SK-N-SH (cell line): Measurements from ENCODE around the gene THAP2.

Experiments
- CHD2 ChIP-seq: fragments of 150-350 bp; IDR thresholded peaks from 2 replicates; pipeline ENCODE4 v1.6.1; 2018; ENCODE audit warnings: low read length; ENCODE audit not compliant: partially characterized antibody
- EZH2phosphoT487 ChIP-seq: fragments of 200-600 bp; sonication (generic); IDR thresholded peaks from 2 replicates; pipeline ENCODE4 v1.6.1; 2017; ENCODE audit warnings: low read depth, mixed run types, mild to moderate bottlenecking, antibody characterized with exemption, moderate library complexity, borderline replicate concordance
- FOXM1 ChIP-seq: IDR thresholded peaks from 2 replicates; pipeline ENCODE4 v1.4.0; 2012; ENCODE audit warnings: low read depth, mild to moderate bottlenecking
- MXI1 ChIP-seq: IDR thresholded peaks from 2 replicates; pipeline ENCODE4 v1.6.1; 2012; ENCODE audit warnings: mild to moderate bottlenecking, low read depth, low read length, improper control_type of control experiment
- NRF1 ChIP-seq: IDR thresholded peaks from 2 replicates; pipeline ENCODE4 v1.6.1; 2012; ENCODE audit warnings: low read depth, mild to moderate bottlenecking, low read length
- POLR2AphosphoS5 ChIP-seq: IDR thresholded peaks from 2 replicates; pipeline ENCODE4 v1.6.1; 2012; ENCODE audit warnings: low read depth, low read length
- RAD21 ChIP-seq: IDR thresholded peaks from 2 replicates; pipeline ENCODE4 v1.6.1; 2012; ENCODE audit warnings: mild to moderate bottlenecking, low read length
- RCOR1 ChIP-seq: fragments of 150-350 bp; IDR thresholded peaks from 2 replicates; pipeline ENCODE4 v1.6.1; 2017; ENCODE audit warnings: antibody characterized with exemption, low read length
- TCF12 ChIP-seq: IDR thresholded peaks from 2 replicates; pipeline ENCODE4 v1.4.0; 2012
- YY1 ChIP-seq: IDR thresholded peaks from 2 replicates; pipeline ENCODE4 v1.4.0; 2012; ENCODE audit warnings: low read depth, mild to moderate bottlenecking
- TF ChIP-seq, protein P1 (sequence below): fragments of 200-600 bp; sonication (generic); IDR thresholded peaks from 2 replicates; pipeline ENCODE4 v1.6.1; 2017; ENCODE audit warnings: antibody characterized with exemption, mild to moderate bottlenecking, moderate library complexity
- TF ChIP-seq, protein P2 (sequence below): IDR thresholded peaks from 2 replicates; pipeline ENCODE4 v1.6.1; 2012; ENCODE audit warnings: mild to moderate bottlenecking, low read depth, low read length, moderate library complexity
- TF ChIP-seq, protein P3 (sequence below): IDR thresholded peaks from 2 replicates; pipeline ENCODE4 v1.4.0; 2012; ENCODE audit warnings: low read depth, borderline replicate concordance
- TF ChIP-seq, protein P4 (sequence below): IDR thresholded peaks from 2 replicates; pipeline ENCODE4 v1.4.0; 2012; ENCODE audit warnings: low read depth

DNA sequence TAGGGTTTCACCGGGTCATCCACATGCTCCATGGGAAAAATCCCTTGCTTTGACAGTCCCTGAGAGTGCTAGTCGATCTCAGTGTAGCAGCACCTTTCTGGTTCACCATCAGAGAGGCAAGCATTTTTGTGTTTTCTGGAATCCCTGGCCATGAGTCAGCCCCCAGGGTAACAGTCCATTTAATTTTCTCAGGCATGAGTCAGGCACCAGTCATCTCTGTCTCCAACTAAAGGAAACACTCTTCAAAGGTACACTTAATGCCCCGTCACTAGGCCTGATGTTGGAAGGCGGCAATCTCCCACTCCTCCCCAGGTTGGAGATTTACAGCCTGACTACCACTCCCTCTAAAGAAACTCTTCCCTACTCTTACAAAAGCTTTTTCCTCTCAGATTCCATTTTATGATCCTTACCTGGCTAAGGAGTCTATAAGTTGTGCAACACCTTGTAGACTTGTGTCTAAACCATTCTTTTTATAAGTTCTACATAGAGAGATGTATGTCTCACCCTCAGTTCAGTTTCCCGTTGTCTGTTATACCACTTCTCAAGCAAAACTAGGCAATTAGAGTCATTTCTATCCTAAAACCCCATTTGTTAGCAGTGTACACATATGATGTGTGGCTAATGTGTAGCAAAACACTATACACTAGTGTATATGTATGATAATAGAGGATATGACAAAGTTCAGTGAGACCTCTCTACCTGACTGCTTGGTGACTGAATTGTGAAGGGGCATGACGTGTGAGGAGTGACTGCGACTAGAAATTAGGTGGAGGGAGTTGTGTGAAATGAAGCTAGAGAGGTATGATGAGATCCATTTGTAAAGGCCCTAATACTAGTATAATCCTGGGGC is 46.4 kb downstream of the THAP2 start:
- TF ChIP-seq FOXM1: no peak
- no peak for TF ChIP-seq POLR2AphosphoS5
- no peak for TF ChIP-seq RAD21
- TF ChIP-seq, protein P1, sequence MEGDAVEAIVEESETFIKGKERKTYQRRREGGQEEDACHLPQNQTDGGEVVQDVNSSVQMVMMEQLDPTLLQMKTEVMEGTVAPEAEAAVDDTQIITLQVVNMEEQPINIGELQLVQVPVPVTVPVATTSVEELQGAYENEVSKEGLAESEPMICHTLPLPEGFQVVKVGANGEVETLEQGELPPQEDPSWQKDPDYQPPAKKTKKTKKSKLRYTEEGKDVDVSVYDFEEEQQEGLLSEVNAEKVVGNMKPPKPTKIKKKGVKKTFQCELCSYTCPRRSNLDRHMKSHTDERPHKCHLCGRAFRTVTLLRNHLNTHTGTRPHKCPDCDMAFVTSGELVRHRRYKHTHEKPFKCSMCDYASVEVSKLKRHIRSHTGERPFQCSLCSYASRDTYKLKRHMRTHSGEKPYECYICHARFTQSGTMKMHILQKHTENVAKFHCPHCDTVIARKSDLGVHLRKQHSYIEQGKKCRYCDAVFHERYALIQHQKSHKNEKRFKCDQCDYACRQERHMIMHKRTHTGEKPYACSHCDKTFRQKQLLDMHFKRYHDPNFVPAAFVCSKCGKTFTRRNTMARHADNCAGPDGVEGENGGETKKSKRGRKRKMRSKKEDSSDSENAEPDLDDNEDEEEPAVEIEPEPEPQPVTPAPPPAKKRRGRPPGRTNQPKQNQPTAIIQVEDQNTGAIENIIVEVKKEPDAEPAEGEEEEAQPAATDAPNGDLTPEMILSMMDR: no peak
- TF ChIP-seq, protein P2, sequence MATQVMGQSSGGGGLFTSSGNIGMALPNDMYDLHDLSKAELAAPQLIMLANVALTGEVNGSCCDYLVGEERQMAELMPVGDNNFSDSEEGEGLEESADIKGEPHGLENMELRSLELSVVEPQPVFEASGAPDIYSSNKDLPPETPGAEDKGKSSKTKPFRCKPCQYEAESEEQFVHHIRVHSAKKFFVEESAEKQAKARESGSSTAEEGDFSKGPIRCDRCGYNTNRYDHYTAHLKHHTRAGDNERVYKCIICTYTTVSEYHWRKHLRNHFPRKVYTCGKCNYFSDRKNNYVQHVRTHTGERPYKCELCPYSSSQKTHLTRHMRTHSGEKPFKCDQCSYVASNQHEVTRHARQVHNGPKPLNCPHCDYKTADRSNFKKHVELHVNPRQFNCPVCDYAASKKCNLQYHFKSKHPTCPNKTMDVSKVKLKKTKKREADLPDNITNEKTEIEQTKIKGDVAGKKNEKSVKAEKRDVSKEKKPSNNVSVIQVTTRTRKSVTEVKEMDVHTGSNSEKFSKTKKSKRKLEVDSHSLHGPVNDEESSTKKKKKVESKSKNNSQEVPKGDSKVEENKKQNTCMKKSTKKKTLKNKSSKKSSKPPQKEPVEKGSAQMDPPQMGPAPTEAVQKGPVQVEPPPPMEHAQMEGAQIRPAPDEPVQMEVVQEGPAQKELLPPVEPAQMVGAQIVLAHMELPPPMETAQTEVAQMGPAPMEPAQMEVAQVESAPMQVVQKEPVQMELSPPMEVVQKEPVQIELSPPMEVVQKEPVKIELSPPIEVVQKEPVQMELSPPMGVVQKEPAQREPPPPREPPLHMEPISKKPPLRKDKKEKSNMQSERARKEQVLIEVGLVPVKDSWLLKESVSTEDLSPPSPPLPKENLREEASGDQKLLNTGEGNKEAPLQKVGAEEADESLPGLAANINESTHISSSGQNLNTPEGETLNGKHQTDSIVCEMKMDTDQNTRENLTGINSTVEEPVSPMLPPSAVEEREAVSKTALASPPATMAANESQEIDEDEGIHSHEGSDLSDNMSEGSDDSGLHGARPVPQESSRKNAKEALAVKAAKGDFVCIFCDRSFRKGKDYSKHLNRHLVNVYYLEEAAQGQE: 0 out of 2 replicates have a peak, but pooled peaks have one; percentile 11
- TF ChIP-seq, protein P3, sequence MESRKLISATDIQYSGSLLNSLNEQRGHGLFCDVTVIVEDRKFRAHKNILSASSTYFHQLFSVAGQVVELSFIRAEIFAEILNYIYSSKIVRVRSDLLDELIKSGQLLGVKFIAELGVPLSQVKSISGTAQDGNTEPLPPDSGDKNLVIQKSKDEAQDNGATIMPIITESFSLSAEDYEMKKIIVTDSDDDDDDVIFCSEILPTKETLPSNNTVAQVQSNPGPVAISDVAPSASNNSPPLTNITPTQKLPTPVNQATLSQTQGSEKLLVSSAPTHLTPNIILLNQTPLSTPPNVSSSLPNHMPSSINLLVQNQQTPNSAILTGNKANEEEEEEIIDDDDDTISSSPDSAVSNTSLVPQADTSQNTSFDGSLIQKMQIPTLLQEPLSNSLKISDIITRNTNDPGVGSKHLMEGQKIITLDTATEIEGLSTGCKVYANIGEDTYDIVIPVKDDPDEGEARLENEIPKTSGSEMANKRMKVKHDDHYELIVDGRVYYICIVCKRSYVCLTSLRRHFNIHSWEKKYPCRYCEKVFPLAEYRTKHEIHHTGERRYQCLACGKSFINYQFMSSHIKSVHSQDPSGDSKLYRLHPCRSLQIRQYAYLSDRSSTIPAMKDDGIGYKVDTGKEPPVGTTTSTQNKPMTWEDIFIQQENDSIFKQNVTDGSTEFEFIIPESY: no peak
- TF ChIP-seq, protein P4, sequence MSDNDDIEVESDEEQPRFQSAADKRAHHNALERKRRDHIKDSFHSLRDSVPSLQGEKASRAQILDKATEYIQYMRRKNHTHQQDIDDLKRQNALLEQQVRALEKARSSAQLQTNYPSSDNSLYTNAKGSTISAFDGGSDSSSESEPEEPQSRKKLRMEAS: peak; percentile 63; the same call in 1 of the 2 replicates
- no peak for TF ChIP-seq CHD2
- no peak for TF ChIP-seq MXI1
- TF ChIP-seq RCOR1: no peak
- TF ChIP-seq NRF1: no peak
- no peak for TF ChIP-seq EZH2phosphoT487
- peak; percentile 67; the same call in 1 of the 2 replicates for TF ChIP-seq TCF12
- TF ChIP-seq YY1: no peak
